Suprapubic skin (tissue), 3 donors: ENCODE results near the gene STIP1.

Source experiments
- CTCF ChIP-seq, 2 donors: fragments of 200-600 bp in 1 of 2; fragments of 450-650 bp in 1 of 2; sonication (generic) in 1 of 2; IDR thresholded peaks; one replicate each; pipeline ENCODE4 v1.5.1; 2016 to 2019; ENCODE audit warnings: antibody characterized with exemption in 2 of 2, mild to moderate bottlenecking in 1 of 2, moderate library complexity in 1 of 2
- EP300 ChIP-seq: sonication (generic); formaldehyde crosslinking; IDR thresholded peaks from one replicate; pipeline ENCODE4 v1.6.1; 2017; ENCODE audit warnings: antibody characterized with exemption

- TF ChIP-seq CTCF (IDR thresholded peaks at IDR 0.05) = peak; percentile 70 to 72
- no peak for TF ChIP-seq EP300
Measured at GRCh38 chr11:64204464-64204989, 18.6 kb downstream of the STIP1 start.
